ENCODE measurements around the gene ADCY6.

DNA sequence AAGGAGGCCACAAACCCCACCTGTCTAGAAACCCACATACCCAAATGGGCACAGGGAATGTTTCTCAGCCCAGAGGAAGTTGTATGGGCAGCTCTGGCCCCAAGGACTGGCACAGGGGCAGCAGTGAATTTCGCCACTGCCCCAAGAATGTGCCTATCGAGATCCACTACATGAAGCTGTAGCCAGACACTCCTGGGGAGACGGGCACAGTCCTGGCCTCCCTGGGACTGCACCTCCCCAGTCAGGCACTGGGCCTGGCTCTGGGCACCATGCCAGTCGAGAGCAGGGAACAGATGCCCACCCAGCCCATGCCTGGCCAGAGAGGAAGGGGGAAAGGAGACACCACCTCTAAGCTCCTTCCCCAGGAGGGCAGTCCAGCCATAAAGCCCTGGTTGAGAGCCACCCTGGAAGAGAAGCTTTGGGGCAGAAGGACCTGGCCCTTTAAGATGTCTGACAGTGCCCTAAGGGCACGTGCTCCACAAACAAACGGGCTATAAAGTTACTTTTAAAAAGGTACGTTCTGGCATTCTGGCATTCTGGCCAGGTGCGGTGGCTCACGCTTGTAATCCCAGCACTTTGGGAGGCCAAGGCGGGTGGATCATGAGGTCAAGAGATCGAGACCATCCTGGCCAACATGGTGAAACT is 8.4 kb downstream of the ADCY6 start:
- TF ChIP-seq EZH2 (IDR thresholded peaks at IDR 0.05; ENCODE audit: borderline replicate concordance, insufficient read depth, low read depth, low read length, poor library complexity, severe bottlenecking) (no peak), CTCF (IDR thresholded peaks at IDR 0.05) (no peak)
